OCI-LY3 (cell line): ENCODE data around the gene RPL4.

Source experiments
- EZH2phosphoT487 ChIP-seq: fragments of 200-600 bp; shearing (Covaris generic); IDR thresholded peaks from 2 replicates; pipeline ENCODE4 v1.6.1; 2018; ENCODE audit warnings: antibody characterized with exemption, mixed run types, low read depth
- TF ChIP-seq, protein P1 (sequence below): fragments of 200-600, 300-600 bp; sonication (generic); IDR thresholded peaks from 2 replicates; pipeline ENCODE4 v1.5.1; 2014; ENCODE audit warnings: antibody characterized with exemption, low read length, low read depth

DNA sequence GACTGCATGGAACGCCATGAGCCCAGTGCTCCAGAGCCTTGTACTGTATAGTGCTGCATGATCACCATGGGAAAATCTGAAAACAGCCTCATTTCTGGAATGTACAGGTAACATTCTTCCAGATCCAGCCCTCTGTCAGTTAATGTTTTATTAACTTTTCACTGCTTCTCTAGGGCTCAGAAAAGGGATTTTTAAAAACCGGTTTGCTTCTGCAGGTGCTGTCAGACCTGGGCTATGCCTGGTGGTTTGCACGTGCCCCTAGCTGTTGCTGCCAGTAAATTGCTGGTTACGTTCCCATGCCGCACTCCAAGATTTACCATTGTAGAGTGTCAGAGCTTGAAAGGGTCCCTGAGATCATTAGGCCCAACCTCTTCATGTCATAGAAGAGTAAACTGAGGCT lies 16.1 kb downstream of the RPL4 start:
- TF ChIP-seq, protein P1, sequence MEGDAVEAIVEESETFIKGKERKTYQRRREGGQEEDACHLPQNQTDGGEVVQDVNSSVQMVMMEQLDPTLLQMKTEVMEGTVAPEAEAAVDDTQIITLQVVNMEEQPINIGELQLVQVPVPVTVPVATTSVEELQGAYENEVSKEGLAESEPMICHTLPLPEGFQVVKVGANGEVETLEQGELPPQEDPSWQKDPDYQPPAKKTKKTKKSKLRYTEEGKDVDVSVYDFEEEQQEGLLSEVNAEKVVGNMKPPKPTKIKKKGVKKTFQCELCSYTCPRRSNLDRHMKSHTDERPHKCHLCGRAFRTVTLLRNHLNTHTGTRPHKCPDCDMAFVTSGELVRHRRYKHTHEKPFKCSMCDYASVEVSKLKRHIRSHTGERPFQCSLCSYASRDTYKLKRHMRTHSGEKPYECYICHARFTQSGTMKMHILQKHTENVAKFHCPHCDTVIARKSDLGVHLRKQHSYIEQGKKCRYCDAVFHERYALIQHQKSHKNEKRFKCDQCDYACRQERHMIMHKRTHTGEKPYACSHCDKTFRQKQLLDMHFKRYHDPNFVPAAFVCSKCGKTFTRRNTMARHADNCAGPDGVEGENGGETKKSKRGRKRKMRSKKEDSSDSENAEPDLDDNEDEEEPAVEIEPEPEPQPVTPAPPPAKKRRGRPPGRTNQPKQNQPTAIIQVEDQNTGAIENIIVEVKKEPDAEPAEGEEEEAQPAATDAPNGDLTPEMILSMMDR: no peak
- no peak for TF ChIP-seq EZH2phosphoT487
